Suprapubic skin (tissue), 4 donors: Measurements from ENCODE around the gene MRPL12. TPM values are rescaled to one million over a fixed set of nuclear protein-coding genes. Genes with fewer than 3 reads are reported as not detected.
"Not testable (repeated sequence)": the region's sequence is repeated elsewhere in the genome, so short reads cannot be mapped to it uniquely, and the experiment has no call there.

ENCODE experiments used
- DNase-seq, 2 donors: peaks; one replicate each; pipeline ENCODE4 v3.0.0-alpha.2; 2019; ENCODE audit warnings: low spot score in 2 of 2
- H3K27ac ChIP-seq: fragments of 200-600 bp; sonication (generic); one replicate; pipeline ENCODE4 v1.5.1; 2019
- H3K27me3 ChIP-seq: fragments of 200-600 bp; sonication (generic); one replicate; pipeline ENCODE4 v1.5.1; 2019
- H3K36me3 ChIP-seq: fragments of 200-600 bp; sonication (generic); one replicate; pipeline ENCODE4 v1.5.1; 2019
- H3K4me1 ChIP-seq: fragments of 200-600 bp; sonication (generic); one replicate; pipeline ENCODE4 v1.5.1; 2019
- H3K4me3 ChIP-seq: fragments of 200-600 bp; sonication (generic); one replicate; pipeline ENCODE4 v1.5.1; 2019; ENCODE audit warnings: mild to moderate bottlenecking
- H3K9me3 ChIP-seq: fragments of 200-600 bp; sonication (generic); one replicate; pipeline ENCODE4 v1.5.1; 2019
- CTCF ChIP-seq, 2 donors: fragments of 200-600 bp in 1 of 2; fragments of 450-650 bp in 1 of 2; sonication (generic) in 1 of 2; IDR thresholded peaks; one replicate each; pipeline ENCODE4 v1.5.1; 2016 to 2019; ENCODE audit warnings: antibody characterized with exemption in 2 of 2, mild to moderate bottlenecking in 1 of 2, moderate library complexity in 1 of 2
- EP300 ChIP-seq: sonication (generic); formaldehyde crosslinking; IDR thresholded peaks from one replicate; pipeline ENCODE4 v1.6.1; 2017; ENCODE audit warnings: antibody characterized with exemption
- POLR2A ChIP-seq, 2 donors: fragments of 450-650 bp; IDR thresholded peaks; one replicate each; pipeline ENCODE4 v1.6.1; 2017; ENCODE audit warnings: antibody characterized with exemption in 2 of 2, mild to moderate bottlenecking in 2 of 2, moderate library complexity in 2 of 2
- POLR2AphosphoS5 ChIP-seq, 3 donors: sonication (generic); formaldehyde crosslinking; IDR thresholded peaks; one replicate each; pipeline ENCODE4 v1.6.1; 2017; ENCODE audit warnings: antibody characterized with exemption in 3 of 3
- WGBS: methylation state at CpG from one replicate; pipeline ENCODE4 v1.1.5; 2018; 5-methylcytosine and 5-hydroxymethylcytosine counted together
- total RNA-seq, 4 donors: library from RNA; depleted of rRNA; stranded (reverse); fragments of >200 nt; gene quantifications; one replicate each; pipeline ENCODE4 v1.1.0, GENCODE V29; 2016

MRPL12 gene
- total RNA-seq, 4 donors from 2014 or later: 27.6 to 65.7 (median 52.1) TPM

- peak; percentile 54 to 79 for TF ChIP-seq CTCF (IDR thresholded peaks at IDR 0.05)
- peaks cover 45% of the 10 kb centered on the region for H3K36me3 ChIP-seq
- not testable (repeated sequence) for H3K9me3 ChIP-seq, H3K4me1 ChIP-seq, H3K4me3 ChIP-seq, H3K27me3 ChIP-seq, DNase-seq, H3K27ac ChIP-seq
- 43% methylated on average over 18 of the region's 18 CpGs for WGBS
Observed at GRCh38 chr17:81675515-81676221, 27.5 kb upstream of the MRPL12 start.

- TF ChIP-seq EP300 (no peak), CTCF (IDR thresholded peaks at IDR 0.05) (no peak), POLR2AphosphoS5 (IDR thresholded peaks at IDR 0.05) (no peak), POLR2A (IDR thresholded peaks at IDR 0.05) (no peak)
- DNase-seq: no peak
- no peaks in the 10 kb centered on the region for H3K27me3 ChIP-seq
- H3K4me1 ChIP-seq: peaks cover 3% of the 10 kb centered on the region
- WGBS: 85% methylated on average over 10 of the region's 17 CpGs
- peak overlapping the region; percentile 45 for H3K27ac ChIP-seq
- H3K36me3 ChIP-seq: peaks cover 36% of the 10 kb centered on the region
- no peak overlapping the region for H3K4me3 ChIP-seq
- no peaks in the 10 kb centered on the region for H3K9me3 ChIP-seq
Observed at GRCh38 chr17:81676906-81677305, 26.3 kb upstream of the MRPL12 start.

GRCh38 chr17:81680150-81680549, 23.0 kb upstream of the MRPL12 start:
- Histone ChIP-seq H3K27ac (no peak overlapping the region), H3K4me1 (peaks cover 24% of the 10 kb centered on the region), H3K36me3 (peaks cover 5% of the 10 kb centered on the region), H3K9me3 (no peaks in the 10 kb centered on the region), H3K4me3 (no peak overlapping the region), H3K27me3 (no peaks in the 10 kb centered on the region)
- DNase-seq: no peak
- WGBS: 84% methylated on average over 11 of the region's 11 CpGs
- TF ChIP-seq EP300: no peak

GRCh38 chr17:81681672-81682071, 21.5 kb upstream of the MRPL12 start:
- H3K36me3 ChIP-seq: peaks cover 14% of the 10 kb centered on the region

GRCh38 chr17:81682565-81683207, 20.5 kb upstream of the MRPL12 start:
- Histone ChIP-seq H3K36me3 (peaks cover 24% of the 10 kb centered on the region), H3K27me3 (no peaks in the 10 kb centered on the region), H3K4me3 (peak overlapping the region; percentile 70), H3K27ac (peak overlapping the region; percentile 93), H3K9me3 (no peaks in the 10 kb centered on the region), H3K4me1 (peaks cover 36% of the 10 kb centered on the region)
- DNase-seq: peak in 1 of 2 donors; percentile 46
- TF ChIP-seq POLR2AphosphoS5 (IDR thresholded peaks at IDR 0.05) (no peak), POLR2A (IDR thresholded peaks at IDR 0.05) (no peak), EP300 (no peak), CTCF (IDR thresholded peaks at IDR 0.05) (no peak)
- WGBS: 5% methylated on average over 8 of the region's 19 CpGs

More at GRCh38 chr17:81681672-81682071, 21.5 kb upstream of the MRPL12 start:
- Histone ChIP-seq H3K27ac (no peak overlapping the region), H3K27me3 (no peaks in the 10 kb centered on the region), H3K9me3 (no peaks in the 10 kb centered on the region), H3K4me1 (peaks cover 36% of the 10 kb centered on the region), H3K4me3 (no peak overlapping the region)
- WGBS: 66% methylated on average over 13 of the region's 17 CpGs
- no peak for TF ChIP-seq CTCF (IDR thresholded peaks at IDR 0.05)
- no peak for TF ChIP-seq POLR2A (IDR thresholded peaks at IDR 0.05)
- no peak for TF ChIP-seq POLR2AphosphoS5 (IDR thresholded peaks at IDR 0.05)
- TF ChIP-seq EP300: no peak
- DNase-seq: peak in 1 of 2 donors; percentile 57
